Measurements from ENCODE around the gene PHACTR2. TPM values are rescaled to one million over a fixed set of nuclear protein-coding genes. Genes with fewer than 3 reads are reported as not detected.
"Not testable (repeated sequence)": the region's sequence is repeated elsewhere in the genome, so short reads cannot be mapped to it uniquely, and the experiment has no call there.

Gene PHACTR2
- total and polyA plus RNA-seq, 4 donors: 4.0 to 23.8 (median 15.0) TPM

- Histone ChIP-seq H3K4me1 (ENCODE audit: control insufficient read depth in 4 of 4, insufficient read depth in 4 of 4, low read length in 3 of 4) (no peaks in the 10 kb centered on the region), H3K4me3 (ENCODE audit: low read depth in 1 of 3, low read length in 3 of 3) (no peak overlapping the region), H3K27ac (ENCODE audit: low read depth in 1 of 2, low read length in 2 of 2) (no peak overlapping the region), H3K9ac (ENCODE audit: low read depth in 1 of 2, low read length in 2 of 2) (no peak overlapping the region), H3K36me3 (ENCODE audit: control insufficient read depth in 4 of 4, insufficient read depth in 3 of 4, low read depth in 1 of 4, low read length in 3 of 4) (peaks cover 0 to 21% (median 14%) of the 10 kb centered on the region in 4 donors), H3K27me3 (ENCODE audit: control insufficient read depth in 4 of 4, insufficient read depth in 4 of 4, low read length in 3 of 4) (no peaks in the 10 kb centered on the region), H3K9me3 (ENCODE audit: control insufficient read depth in 4 of 4, low read length in 3 of 4) (peaks cover 0 to 2% (median 0%) of the 10 kb centered on the region in 4 donors)
- no peak for DNase-seq (ENCODE audit: low spot score)
- TF ChIP-seq FOXA1 (IDR thresholded peaks at IDR 0.05): no peak
- TF ChIP-seq REST (IDR thresholded peaks at IDR 0.05): no peak
- no peak for TF ChIP-seq TAF1 (conservative IDR thresholded peaks at IDR 0.05)
- TF ChIP-seq EGR1 (IDR thresholded peaks at IDR 0.05; ENCODE audit: low read depth in 2 of 2): no peak
- TF ChIP-seq JUND (IDR thresholded peaks at IDR 0.05): no peak
- no peak for TF ChIP-seq YY1 (IDR thresholded peaks at IDR 0.05)
Observed at GRCh38 chr6:143793280-143793619, 115.5 kb downstream of the PHACTR2 start.

DNA sequence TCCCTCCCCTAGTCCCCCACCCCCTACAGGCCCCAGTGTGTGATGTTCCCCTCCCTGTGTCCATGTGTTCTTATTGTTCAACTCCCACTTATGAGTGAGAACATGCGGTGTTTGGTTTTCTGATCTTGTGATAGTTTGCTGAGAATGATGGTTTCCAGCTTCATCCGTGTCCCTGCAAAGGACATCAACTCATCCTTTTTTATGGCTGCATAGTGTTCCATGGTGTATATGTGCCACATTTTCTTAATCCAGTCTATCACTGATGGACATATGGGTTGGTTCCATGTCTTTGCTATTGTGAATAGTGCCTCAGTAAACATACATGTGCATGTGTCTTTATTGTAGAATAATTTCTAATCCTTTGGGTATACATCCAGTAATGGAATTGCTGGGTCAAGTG, 118.8 kb downstream of the PHACTR2 start:
- 99% methylated on average over 2 of the region's 2 CpGs for WGBS
- not testable (repeated sequence) for DNase-seq (ENCODE audit: low spot score); H3K9ac ChIP-seq (ENCODE audit: low read depth in 1 of 2, low read length in 2 of 2); H3K4me3 ChIP-seq (ENCODE audit: low read depth in 1 of 3, low read length in 3 of 3); H3K27ac ChIP-seq (ENCODE audit: low read depth in 1 of 2, low read length in 2 of 2); H3K9me3 ChIP-seq (ENCODE audit: control insufficient read depth in 4 of 4, low read length in 3 of 4); H3K4me1 ChIP-seq (ENCODE audit: control insufficient read depth in 4 of 4, insufficient read depth in 4 of 4, low read length in 3 of 4); H3K27me3 ChIP-seq (ENCODE audit: control insufficient read depth in 4 of 4, insufficient read depth in 4 of 4, low read length in 3 of 4); H3K36me3 ChIP-seq (ENCODE audit: control insufficient read depth in 4 of 4, insufficient read depth in 3 of 4, low read depth in 1 of 4, low read length in 3 of 4)

GRCh38 chr6:143798487-143798886, 120.7 kb downstream of the PHACTR2 start:
- not testable (repeated sequence) for H3K27me3 ChIP-seq (ENCODE audit: control insufficient read depth in 4 of 4, insufficient read depth in 4 of 4, low read length in 3 of 4); H3K9me3 ChIP-seq (ENCODE audit: control insufficient read depth in 4 of 4, low read length in 3 of 4); H3K4me3 ChIP-seq (ENCODE audit: low read depth in 1 of 3, low read length in 3 of 3); H3K27ac ChIP-seq (ENCODE audit: low read depth in 1 of 2, low read length in 2 of 2); H3K9ac ChIP-seq (ENCODE audit: low read depth in 1 of 2, low read length in 2 of 2); DNase-seq (ENCODE audit: low spot score); H3K4me1 ChIP-seq (ENCODE audit: control insufficient read depth in 4 of 4, insufficient read depth in 4 of 4, low read length in 3 of 4); H3K36me3 ChIP-seq (ENCODE audit: control insufficient read depth in 4 of 4, insufficient read depth in 3 of 4, low read depth in 1 of 4, low read length in 3 of 4)
- WGBS: 96% methylated on average over 3 of the region's 3 CpGs

DNA sequence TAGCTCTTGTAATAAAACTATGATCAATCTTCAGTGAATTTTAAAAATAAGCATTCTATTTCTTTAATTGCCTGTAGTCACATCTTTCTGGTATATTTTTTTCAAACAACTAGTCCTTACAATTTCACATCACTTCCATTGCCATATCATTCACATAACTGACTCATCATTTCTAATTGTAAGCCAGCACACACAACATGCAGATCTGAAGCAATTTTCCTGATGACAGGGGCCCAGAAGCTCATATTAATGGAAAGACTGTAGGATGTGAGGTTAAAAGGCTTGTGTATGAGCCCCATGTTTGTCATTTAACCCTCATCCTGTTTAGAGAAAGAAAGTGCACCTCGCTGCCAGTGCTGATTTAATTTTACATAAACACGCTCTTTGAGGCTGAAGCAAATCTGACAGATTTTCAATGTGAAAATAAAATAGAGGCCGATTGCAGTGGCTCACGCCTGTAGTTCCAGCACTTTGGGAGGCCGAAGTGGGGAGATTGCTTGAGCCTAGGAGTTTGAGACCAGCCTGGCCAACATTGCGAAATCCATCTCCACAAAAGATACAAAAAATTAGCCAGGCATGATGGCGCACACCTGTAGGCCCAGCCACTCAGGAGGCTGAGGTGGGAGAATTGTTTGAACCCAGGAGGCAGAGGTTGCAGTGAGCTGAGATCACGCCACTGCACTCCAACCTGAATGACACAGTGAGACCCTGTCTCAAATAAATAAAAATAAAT, 125.2 kb downstream of the PHACTR2 start:
- 98% methylated on average over 8 of the region's 8 CpGs for WGBS
- Histone ChIP-seq H3K4me1 (ENCODE audit: control insufficient read depth in 4 of 4, insufficient read depth in 4 of 4, low read length in 3 of 4) (no peaks in the 10 kb centered on the region), H3K36me3 (ENCODE audit: control insufficient read depth in 4 of 4, insufficient read depth in 3 of 4, low read depth in 1 of 4, low read length in 3 of 4) (peaks cover 0 to 7% (median under 1%) of the 10 kb centered on the region in 4 donors), H3K9me3 (ENCODE audit: control insufficient read depth in 4 of 4, low read length in 3 of 4) (no peaks in the 10 kb centered on the region), H3K27ac (ENCODE audit: low read depth in 1 of 2, low read length in 2 of 2) (no peak overlapping the region), H3K9ac (ENCODE audit: low read depth in 1 of 2, low read length in 2 of 2) (no peak overlapping the region), H3K4me3 (ENCODE audit: low read depth in 1 of 3, low read length in 3 of 3) (no peak overlapping the region), H3K27me3 (ENCODE audit: control insufficient read depth in 4 of 4, insufficient read depth in 4 of 4, low read length in 3 of 4) (no peaks in the 10 kb centered on the region)
- DNase-seq (ENCODE audit: low spot score): no peak
- TF ChIP-seq HNF4A (conservative IDR thresholded peaks at IDR 0.05) (no peak), REST (IDR thresholded peaks at IDR 0.05) (no peak), GABPA (IDR thresholded peaks at IDR 0.05 in 1 of 2, conservative IDR thresholded peaks at IDR 0.05 in 1 of 2) (no peak), YY1 (IDR thresholded peaks at IDR 0.05) (no peak), FOXA2 (IDR thresholded peaks at IDR 0.05) (no peak), HNF4G (IDR thresholded peaks at IDR 0.05) (no peak), NR2F2 (IDR thresholded peaks at IDR 0.05) (no peak), RAD21 (IDR thresholded peaks at IDR 0.05) (no peak), FOXA1 (IDR thresholded peaks at IDR 0.05) (no peak), RXRA (IDR thresholded peaks at IDR 0.05) (no peak)
- TF ChIP-seq, protein P1, sequence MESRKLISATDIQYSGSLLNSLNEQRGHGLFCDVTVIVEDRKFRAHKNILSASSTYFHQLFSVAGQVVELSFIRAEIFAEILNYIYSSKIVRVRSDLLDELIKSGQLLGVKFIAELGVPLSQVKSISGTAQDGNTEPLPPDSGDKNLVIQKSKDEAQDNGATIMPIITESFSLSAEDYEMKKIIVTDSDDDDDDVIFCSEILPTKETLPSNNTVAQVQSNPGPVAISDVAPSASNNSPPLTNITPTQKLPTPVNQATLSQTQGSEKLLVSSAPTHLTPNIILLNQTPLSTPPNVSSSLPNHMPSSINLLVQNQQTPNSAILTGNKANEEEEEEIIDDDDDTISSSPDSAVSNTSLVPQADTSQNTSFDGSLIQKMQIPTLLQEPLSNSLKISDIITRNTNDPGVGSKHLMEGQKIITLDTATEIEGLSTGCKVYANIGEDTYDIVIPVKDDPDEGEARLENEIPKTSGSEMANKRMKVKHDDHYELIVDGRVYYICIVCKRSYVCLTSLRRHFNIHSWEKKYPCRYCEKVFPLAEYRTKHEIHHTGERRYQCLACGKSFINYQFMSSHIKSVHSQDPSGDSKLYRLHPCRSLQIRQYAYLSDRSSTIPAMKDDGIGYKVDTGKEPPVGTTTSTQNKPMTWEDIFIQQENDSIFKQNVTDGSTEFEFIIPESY (IDR thresholded peaks at IDR 0.05): no peak
